OCI-LY3 (cell line): Measurements from ENCODE around the gene HCST.

Experiments
- H2AFZ ChIP-seq: fragments of 200-600, 300-600 bp; shearing (Covaris generic); 2 replicates; pipeline ENCODE4 v1.6.0; 2014; ENCODE audit warnings: antibody characterized with exemption, low read depth, low read length
- H3K27ac ChIP-seq: fragments of 200-600, 300-600 bp; sonication (generic); 2 replicates; pipeline ENCODE4 v1.5.1; 2014; ENCODE audit warnings: mild to moderate bottlenecking, low read length, moderate library complexity, mixed read lengths
- H3K27me3 ChIP-seq: fragments of 200-600, 300-600 bp; sonication (generic); 2 replicates; pipeline ENCODE4 v1.6.1; 2014; ENCODE audit warnings: low read depth, low read length, mixed read lengths
- H3K36me3 ChIP-seq: fragments of 200-600, 300-600 bp; sonication (generic); replicated peaks from 2 replicates; pipeline ENCODE3; 2014; ENCODE audit warnings: low read depth, low read length, mixed read lengths
- H3K4me1 ChIP-seq: fragments of 300-600, 200-600 bp; sonication (generic); 2 replicates; pipeline ENCODE4 v1.6.1; 2014; ENCODE audit warnings: low read length, mixed read lengths
- H3K4me2 ChIP-seq: fragments of 200-600, 300-600 bp; sonication (generic); 2 replicates; pipeline ENCODE4 v1.6.1; 2014; ENCODE audit warnings: low read length, mixed read lengths
- H3K4me3 ChIP-seq: fragments of 300-600, 200-600 bp; sonication (generic); 2 replicates; pipeline ENCODE4 v1.5.1; 2014; ENCODE audit warnings: antibody characterized with exemption, mild to moderate bottlenecking, low read length, moderate library complexity
- H3K79me2 ChIP-seq: fragments of 300-600, 200-600 bp; shearing (Covaris generic); 2 replicates; pipeline ENCODE4 v1.6.1; 2014; ENCODE audit warnings: mild to moderate bottlenecking, low read length, mixed read lengths
- H3K9ac ChIP-seq: fragments of 300-600, 200-600 bp; shearing (Covaris generic); 2 replicates; pipeline ENCODE4 v1.6.0; 2014; ENCODE audit warnings: mild to moderate bottlenecking, low read length, moderate library complexity
- H3K9me3 ChIP-seq: fragments of 200-600, 300-600 bp; shearing (Covaris generic); 2 replicates; pipeline ENCODE4 v1.6.1; 2014; ENCODE audit warnings: low read length, mixed read lengths; ENCODE audit not compliant: insufficient read depth
- H4K20me1 ChIP-seq: fragments of 200-600, 300-600 bp; sonication (generic); 2 replicates; pipeline ENCODE4 v1.6.1; 2016; ENCODE audit warnings: low read length, mixed read lengths; ENCODE audit not compliant: insufficient read depth
- EZH2phosphoT487 ChIP-seq: fragments of 200-600 bp; shearing (Covaris generic); IDR thresholded peaks from 2 replicates; pipeline ENCODE4 v1.6.1; 2018; ENCODE audit warnings: antibody characterized with exemption, mixed run types, low read depth
- TF ChIP-seq, protein P1 (sequence below): fragments of 200-600, 300-600 bp; sonication (generic); IDR thresholded peaks from 2 replicates; pipeline ENCODE4 v1.5.1; 2014; ENCODE audit warnings: antibody characterized with exemption, low read length, low read depth

Gene HCST

DNA sequence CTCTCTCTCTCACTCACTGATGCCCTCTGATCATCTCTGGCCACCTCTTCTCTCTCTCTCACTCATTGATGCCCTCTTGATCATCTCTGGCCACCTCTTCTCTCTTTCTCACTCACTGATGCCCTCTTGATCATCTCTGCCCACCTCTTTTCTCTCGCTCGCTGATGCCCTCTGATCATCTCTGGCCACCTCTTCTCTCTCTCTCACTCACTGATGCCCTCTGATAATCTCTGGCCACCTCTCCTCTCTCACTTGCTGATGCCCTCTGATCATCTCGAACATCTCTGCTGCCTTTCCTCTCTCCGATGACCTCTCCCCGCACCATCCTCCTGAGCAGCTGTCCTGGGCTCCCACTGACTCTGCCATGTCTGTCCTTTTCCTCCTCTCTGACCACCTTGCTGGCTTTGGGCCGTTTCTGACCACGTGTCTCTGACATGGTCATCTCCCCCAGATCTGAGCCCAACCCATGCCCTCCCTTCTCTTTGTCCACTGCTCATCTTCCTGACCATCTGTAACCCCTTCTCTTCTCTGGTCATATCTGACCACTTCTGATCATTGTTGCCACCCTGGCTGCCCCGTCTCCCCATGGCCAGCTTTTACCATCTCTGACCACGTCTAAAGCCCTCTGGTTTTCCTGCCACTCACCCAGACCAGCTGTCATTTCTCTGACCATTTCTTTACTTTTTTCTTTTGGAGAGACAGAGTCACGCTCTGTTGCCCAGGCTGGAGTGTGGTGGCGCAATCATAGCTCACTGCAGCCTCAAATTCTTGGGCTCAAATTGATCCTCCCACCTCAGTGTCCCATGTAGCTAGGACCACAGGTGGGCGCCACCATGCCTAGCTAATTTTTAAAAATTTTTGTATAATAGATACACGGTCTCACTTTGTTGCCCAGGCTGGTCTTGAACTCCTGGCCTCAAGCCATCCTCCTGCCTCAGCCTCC, 36.2 kb downstream of the HCST start:
- H3K4me3 ChIP-seq: no peak overlapping the region

DNA sequence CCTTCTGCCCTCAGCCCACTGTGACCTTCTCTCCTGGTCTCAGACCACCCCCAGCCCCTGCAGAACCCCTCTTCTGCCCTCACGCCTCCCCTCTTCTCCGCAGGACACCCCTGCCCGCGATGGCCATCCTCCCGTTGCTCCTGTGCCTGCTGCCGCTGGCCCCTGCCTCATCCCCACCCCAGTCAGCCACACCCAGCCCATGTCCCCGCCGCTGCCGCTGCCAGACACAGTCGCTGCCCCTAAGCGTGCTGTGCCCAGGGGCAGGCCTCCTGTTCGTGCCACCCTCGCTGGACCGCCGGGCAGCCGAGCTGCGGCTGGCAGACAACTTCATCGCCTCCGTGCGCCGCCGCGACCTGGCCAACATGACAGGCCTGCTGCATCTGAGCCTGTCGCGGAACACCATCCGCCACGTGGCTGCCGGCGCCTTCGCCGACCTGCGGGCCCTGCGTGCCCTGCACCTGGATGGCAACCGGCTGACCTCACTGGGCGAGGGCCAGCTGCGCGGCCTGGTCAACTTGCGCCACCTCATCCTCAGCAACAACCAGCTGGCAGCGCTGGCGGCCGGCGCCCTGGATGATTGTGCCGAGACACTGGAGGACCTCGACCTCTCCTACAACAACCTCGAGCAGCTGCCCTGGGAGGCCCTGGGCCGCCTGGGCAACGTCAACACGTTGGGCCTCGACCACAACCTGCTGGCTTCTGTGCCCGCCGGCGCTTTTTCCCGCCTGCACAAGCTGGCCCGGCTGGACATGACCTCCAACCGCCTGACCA, 37.2 kb downstream of the HCST start:
- no peaks in the 10 kb centered on the region for H3K9me3 ChIP-seq
- no peak overlapping the region for H3K4me3 ChIP-seq
- H3K4me1 ChIP-seq: peaks cover 21% of the 10 kb centered on the region
- H3K27me3 ChIP-seq: no peaks in the 10 kb centered on the region
- no peak overlapping the region for H3K27ac ChIP-seq
- no peak overlapping the region for H3K9ac ChIP-seq
- peaks cover 2% of the 10 kb centered on the region; the same call in 1 of the 2 replicates for H4K20me1 ChIP-seq
- H3K79me2 ChIP-seq: peaks cover 10% of the 10 kb centered on the region; the same call in 1 of the 2 replicates
- peaks cover 6% of the 10 kb centered on the region for H3K36me3 ChIP-seq
- H2AFZ ChIP-seq: no peak overlapping the region
- no peak for TF ChIP-seq EZH2phosphoT487
- TF ChIP-seq, protein P1, sequence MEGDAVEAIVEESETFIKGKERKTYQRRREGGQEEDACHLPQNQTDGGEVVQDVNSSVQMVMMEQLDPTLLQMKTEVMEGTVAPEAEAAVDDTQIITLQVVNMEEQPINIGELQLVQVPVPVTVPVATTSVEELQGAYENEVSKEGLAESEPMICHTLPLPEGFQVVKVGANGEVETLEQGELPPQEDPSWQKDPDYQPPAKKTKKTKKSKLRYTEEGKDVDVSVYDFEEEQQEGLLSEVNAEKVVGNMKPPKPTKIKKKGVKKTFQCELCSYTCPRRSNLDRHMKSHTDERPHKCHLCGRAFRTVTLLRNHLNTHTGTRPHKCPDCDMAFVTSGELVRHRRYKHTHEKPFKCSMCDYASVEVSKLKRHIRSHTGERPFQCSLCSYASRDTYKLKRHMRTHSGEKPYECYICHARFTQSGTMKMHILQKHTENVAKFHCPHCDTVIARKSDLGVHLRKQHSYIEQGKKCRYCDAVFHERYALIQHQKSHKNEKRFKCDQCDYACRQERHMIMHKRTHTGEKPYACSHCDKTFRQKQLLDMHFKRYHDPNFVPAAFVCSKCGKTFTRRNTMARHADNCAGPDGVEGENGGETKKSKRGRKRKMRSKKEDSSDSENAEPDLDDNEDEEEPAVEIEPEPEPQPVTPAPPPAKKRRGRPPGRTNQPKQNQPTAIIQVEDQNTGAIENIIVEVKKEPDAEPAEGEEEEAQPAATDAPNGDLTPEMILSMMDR: no peak
- H3K4me2 ChIP-seq: no peak overlapping the region

More for the DNA sequence above, 36.2 kb downstream of the HCST start:
- TF ChIP-seq, protein P1: no peak
- TF ChIP-seq EZH2phosphoT487: no peak
- Histone ChIP-seq H4K20me1 (peaks cover 2% of the 10 kb centered on the region; the same call in 1 of the 2 replicates), H3K4me2 (peak overlapping the region; percentile 100), H3K27me3 (no peaks in the 10 kb centered on the region), H3K9ac (no peak overlapping the region), H3K27ac (no peak overlapping the region), H3K4me1 (peaks cover 21% of the 10 kb centered on the region), H3K9me3 (no peaks in the 10 kb centered on the region), H3K36me3 (peaks cover 6% of the 10 kb centered on the region), H3K79me2 (peaks cover 10% of the 10 kb centered on the region; the same call in 1 of the 2 replicates), H2AFZ (no peak overlapping the region)

DNA sequence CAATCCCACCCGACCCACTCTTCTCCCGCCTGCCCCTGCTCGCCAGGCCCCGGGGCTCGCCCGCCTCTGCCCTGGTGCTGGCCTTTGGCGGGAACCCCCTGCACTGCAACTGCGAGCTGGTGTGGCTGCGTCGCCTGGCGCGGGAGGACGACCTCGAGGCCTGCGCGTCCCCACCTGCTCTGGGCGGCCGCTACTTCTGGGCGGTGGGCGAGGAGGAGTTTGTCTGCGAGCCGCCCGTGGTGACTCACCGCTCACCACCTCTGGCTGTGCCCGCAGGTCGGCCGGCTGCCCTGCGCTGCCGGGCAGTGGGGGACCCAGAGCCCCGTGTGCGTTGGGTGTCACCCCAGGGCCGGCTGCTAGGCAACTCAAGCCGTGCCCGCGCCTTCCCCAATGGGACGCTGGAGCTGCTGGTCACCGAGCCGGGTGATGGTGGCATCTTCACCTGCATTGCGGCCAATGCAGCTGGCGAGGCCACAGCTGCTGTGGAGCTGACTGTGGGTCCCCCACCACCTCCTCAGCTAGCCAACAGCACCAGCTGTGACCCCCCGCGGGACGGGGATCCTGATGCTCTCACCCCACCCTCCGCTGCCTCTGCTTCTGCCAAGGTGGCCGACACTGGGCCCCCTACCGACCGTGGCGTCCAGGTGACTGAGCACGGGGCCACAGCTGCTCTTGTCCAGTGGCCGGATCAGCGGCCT, 37.9 kb downstream of the HCST start:
- H3K4me1 ChIP-seq: peaks cover 21% of the 10 kb centered on the region
- no peak overlapping the region for H3K4me3 ChIP-seq
- TF ChIP-seq, protein P1: no peak
- TF ChIP-seq EZH2phosphoT487: no peak
- H4K20me1 ChIP-seq: peaks cover 2% of the 10 kb centered on the region; the same call in 1 of the 2 replicates
- H3K4me2 ChIP-seq: no peak overlapping the region
- no peak overlapping the region for H2AFZ ChIP-seq
- no peaks in the 10 kb centered on the region for H3K27me3 ChIP-seq
- no peaks in the 10 kb centered on the region for H3K9me3 ChIP-seq
- peaks cover 10% of the 10 kb centered on the region; the same call in 1 of the 2 replicates for H3K79me2 ChIP-seq
- H3K36me3 ChIP-seq: peaks cover 6% of the 10 kb centered on the region
- H3K27ac ChIP-seq: no peak overlapping the region
- H3K9ac ChIP-seq: no peak overlapping the region
